ENCODE results near the gene CD38.

- no peak for TF ChIP-seq CTCF (IDR thresholded peaks at IDR 0.05)
- TF ChIP-seq POLR2A (IDR thresholded peaks at IDR 0.05), result no peak
Observed at GRCh38 chr4:15746110-15746509, 32.0 kb upstream of the CD38 start.
